ENCODE data around the gene D2HGDH.
"Not testable (repeated sequence)": the region's sequence is repeated elsewhere in the genome, so short reads cannot be mapped to it uniquely, and the experiment has no call there.

D2HGDH gene

GRCh38 chr2:241770936-241771285, 36.5 kb downstream of the D2HGDH start:
- no peak for DNase-seq

GRCh38 chr2:241771286-241772062, 37.0 kb downstream of the D2HGDH start:
- DNase-seq: no peak

GRCh38 chr2:241772063-241772499, 37.7 kb downstream of the D2HGDH start:
- DNase-seq: peak; percentile 66

GRCh38 chr2:241773511-241774418, 39.3 kb downstream of the D2HGDH start:
- no peak for DNase-seq

- no peak for DNase-seq
These were observed 40.2 kb downstream of the D2HGDH start for GRCh38 chr2:241774419-241775222.

- DNase-seq: no peak
These were observed 41.1 kb downstream of the D2HGDH start for GRCh38 chr2:241775223-241776177.

GRCh38 chr2:241776336-241777169, 42.1 kb downstream of the D2HGDH start, which contains the start of gene GAL3ST2:
TSS of gene GAL3ST2 (plus strand) at chr2:241776822. CDS start at chr2:241776956, 134 bp downstream.
- DNase-seq: no peak

- no peak for DNase-seq
These were observed 42.8 kb downstream of the D2HGDH start for GRCh38 chr2:241777170-241777685.

- no peak for DNase-seq
These were observed 43.5 kb downstream of the D2HGDH start for GRCh38 chr2:241777686-241778627.

GRCh38 chr2:241780939-241781569, 46.6 kb downstream of the D2HGDH start:
- DNase-seq: no peak

GRCh38 chr2:241782053-241782452, 47.6 kb downstream of the D2HGDH start:
- DNase-seq: not testable (repeated sequence)

- no peak for DNase-seq
These were observed 53.7 kb downstream of the D2HGDH start for GRCh38 chr2:241788135-241788534.

GRCh38 chr2:241788572-241788971, 54.1 kb downstream of the D2HGDH start:
- DNase-seq: no peak

GRCh38 chr2:241791385-241791784, 57.0 kb downstream of the D2HGDH start:
- not testable (repeated sequence) for DNase-seq

- DNase-seq: no peak
These were observed 59.0 kb downstream of the D2HGDH start for GRCh38 chr2:241793385-241793784.

GRCh38 chr2:241794250-241794823, 59.9 kb downstream of the D2HGDH start:
- no peak for DNase-seq

GRCh38 chr2:241795021-241795999, 60.9 kb downstream of the D2HGDH start:
- DNase-seq: no peak

All from central memory CD4-positive, alpha-beta T cell (primary cell).